Osteocyte (in vitro differentiated cells): ENCODE data around the gene SOX5. TPM values are rescaled to one million over a fixed set of nuclear protein-coding genes. Genes with fewer than 3 reads are reported as not detected.

Source experiments
- DNase-seq: peaks from one replicate; pipeline ENCODE4 v3.0.0; 2021; ENCODE audit warnings: mixed read lengths; ENCODE audit not compliant: unreplicated experiment; ENCODE audit errors: extremely low spot score
- H3K27ac Mint-ChIP-seq: one replicate; pipeline ENCODE4 v1.8.0; 2021; ENCODE audit warnings: mild to moderate bottlenecking, mixed read lengths; ENCODE audit not compliant: unreplicated experiment
- H3K27me3 Mint-ChIP-seq: one replicate; pipeline ENCODE4 v1.8.0; 2021; ENCODE audit warnings: mixed read lengths; ENCODE audit not compliant: unreplicated experiment
- H3K36me3 Mint-ChIP-seq: one replicate; pipeline ENCODE4 v1.8.0; 2021; ENCODE audit warnings: mixed read lengths; ENCODE audit not compliant: unreplicated experiment
- H3K4me1 Mint-ChIP-seq: one replicate; pipeline ENCODE4 v1.8.0; 2021; ENCODE audit warnings: mixed read lengths; ENCODE audit not compliant: unreplicated experiment
- H3K4me3 Mint-ChIP-seq: one replicate; pipeline ENCODE4 v1.8.0; 2021; ENCODE audit warnings: mild to moderate bottlenecking, moderate library complexity, mixed read lengths; ENCODE audit not compliant: unreplicated experiment
- H3K9me3 Mint-ChIP-seq: one replicate; pipeline ENCODE4 v1.8.0; 2021; ENCODE audit warnings: mixed read lengths; ENCODE audit not compliant: unreplicated experiment
- total RNA-seq: library from RNA; stranded (reverse); gene quantifications from 2 replicates; pipeline ENCODE4 v1.2.1, GENCODE V29; 2021
- TF ChIP-seq, protein P1 (sequence below): fragments of 200-600 bp; sonication (generic); IDR thresholded peaks from 2 replicates; pipeline ENCODE4 v1.5.0; 2021; ENCODE audit warnings: antibody characterized with exemption, mild to moderate bottlenecking, moderate library complexity

The SOX5 gene
- total RNA-seq, 1 donor from 2014 or later, result 6.3 TPM

GRCh38 chr12:23770202-23770938 lies 179.1 kb downstream of the SOX5 start:
- Mint-ChIP-seq H3K4me3 (no peak overlapping the region), H3K27me3 (no peaks in the 10 kb centered on the region), H3K9me3 (no peaks in the 10 kb centered on the region), H3K27ac (no peak overlapping the region), H3K4me1 (no peaks in the 10 kb centered on the region), H3K36me3 (no peaks in the 10 kb centered on the region)
- DNase-seq, result no peak
- TF ChIP-seq, protein P1, sequence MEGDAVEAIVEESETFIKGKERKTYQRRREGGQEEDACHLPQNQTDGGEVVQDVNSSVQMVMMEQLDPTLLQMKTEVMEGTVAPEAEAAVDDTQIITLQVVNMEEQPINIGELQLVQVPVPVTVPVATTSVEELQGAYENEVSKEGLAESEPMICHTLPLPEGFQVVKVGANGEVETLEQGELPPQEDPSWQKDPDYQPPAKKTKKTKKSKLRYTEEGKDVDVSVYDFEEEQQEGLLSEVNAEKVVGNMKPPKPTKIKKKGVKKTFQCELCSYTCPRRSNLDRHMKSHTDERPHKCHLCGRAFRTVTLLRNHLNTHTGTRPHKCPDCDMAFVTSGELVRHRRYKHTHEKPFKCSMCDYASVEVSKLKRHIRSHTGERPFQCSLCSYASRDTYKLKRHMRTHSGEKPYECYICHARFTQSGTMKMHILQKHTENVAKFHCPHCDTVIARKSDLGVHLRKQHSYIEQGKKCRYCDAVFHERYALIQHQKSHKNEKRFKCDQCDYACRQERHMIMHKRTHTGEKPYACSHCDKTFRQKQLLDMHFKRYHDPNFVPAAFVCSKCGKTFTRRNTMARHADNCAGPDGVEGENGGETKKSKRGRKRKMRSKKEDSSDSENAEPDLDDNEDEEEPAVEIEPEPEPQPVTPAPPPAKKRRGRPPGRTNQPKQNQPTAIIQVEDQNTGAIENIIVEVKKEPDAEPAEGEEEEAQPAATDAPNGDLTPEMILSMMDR, result no peak

DNA sequence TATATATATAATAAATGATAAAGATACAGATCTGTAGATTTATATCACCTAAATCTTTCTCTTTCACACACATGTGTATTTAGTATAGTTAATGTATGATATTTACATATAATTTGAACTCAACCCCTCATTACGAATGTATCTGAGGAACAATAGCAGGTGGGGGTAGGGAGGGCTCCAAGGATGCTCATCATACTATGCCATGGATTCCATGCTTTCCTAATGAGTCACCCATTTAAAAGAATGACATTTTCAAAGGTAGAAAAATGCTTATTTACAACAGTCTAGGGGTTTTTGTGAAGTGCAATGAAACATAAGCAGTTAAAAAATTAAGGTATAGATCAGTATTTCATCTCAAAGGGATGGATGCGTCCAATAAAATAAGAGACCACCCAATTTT lies 181.6 kb downstream of the SOX5 start:
- Mint-ChIP-seq H3K27me3 (no peaks in the 10 kb centered on the region), H3K4me3 (no peak overlapping the region), H3K9me3 (no peaks in the 10 kb centered on the region), H3K4me1 (no peaks in the 10 kb centered on the region), H3K36me3 (no peaks in the 10 kb centered on the region), H3K27ac (no peak overlapping the region)
- TF ChIP-seq, protein P1, result no peak
- no peak for DNase-seq

- H3K9me3 Mint-ChIP-seq, result no peaks in the 10 kb centered on the region
- no peaks in the 10 kb centered on the region for H3K27me3 Mint-ChIP-seq
- no peak for DNase-seq
- H3K36me3 Mint-ChIP-seq, result no peaks in the 10 kb centered on the region
- no peak overlapping the region for H3K27ac Mint-ChIP-seq
- TF ChIP-seq, protein P1, result no peak
- no peak overlapping the region for H3K4me3 Mint-ChIP-seq
- no peaks in the 10 kb centered on the region for H3K4me1 Mint-ChIP-seq
These were observed 185.7 kb downstream of the SOX5 start for GRCh38 chr12:23763724-23764123.

- no peaks in the 10 kb centered on the region for H3K9me3 Mint-ChIP-seq
- TF ChIP-seq, protein P1, result no peak
- DNase-seq, result no peak
- no peaks in the 10 kb centered on the region for H3K4me1 Mint-ChIP-seq
- no peaks in the 10 kb centered on the region for H3K27me3 Mint-ChIP-seq
- H3K36me3 Mint-ChIP-seq, result no peaks in the 10 kb centered on the region
- H3K27ac Mint-ChIP-seq, result no peak overlapping the region
- H3K4me3 Mint-ChIP-seq, result no peak overlapping the region
These were observed 189.0 kb downstream of the SOX5 start for GRCh38 chr12:23760495-23760894.

DNA sequence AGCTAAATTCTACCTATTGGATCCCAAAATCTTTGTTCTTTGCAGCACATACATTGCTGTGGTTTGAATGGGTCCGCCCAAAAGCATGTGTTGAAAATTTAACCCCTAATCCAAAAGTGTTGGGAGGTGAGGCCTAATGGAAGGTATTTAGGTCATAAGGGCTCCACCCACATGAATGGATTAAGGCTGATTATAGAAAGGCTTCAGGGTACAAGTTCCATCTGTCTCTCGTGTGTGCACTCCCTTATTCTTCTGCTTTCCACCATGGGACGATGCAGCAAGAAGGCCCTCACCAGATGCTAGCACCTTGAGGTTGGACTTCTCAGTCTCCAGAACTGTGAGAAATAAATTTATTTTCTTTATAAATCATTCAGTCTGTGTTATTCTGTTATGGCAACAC lies 190.9 kb downstream of the SOX5 start:
- no peaks in the 10 kb centered on the region for H3K27me3 Mint-ChIP-seq
- H3K27ac Mint-ChIP-seq, result no peak overlapping the region
- H3K36me3 Mint-ChIP-seq, result no peaks in the 10 kb centered on the region
- no peak for DNase-seq
- H3K9me3 Mint-ChIP-seq, result no peaks in the 10 kb centered on the region
- no peaks in the 10 kb centered on the region for H3K4me1 Mint-ChIP-seq
- H3K4me3 Mint-ChIP-seq, result no peak overlapping the region
- TF ChIP-seq, protein P1, result no peak
